HG03565 (cell line): ENCODE results near the gene MRM2.

Experiments
- ATAC-seq: cut with Tn5 transposase; IDR thresholded peaks from one replicate; pipeline ENCODE4 v1.9.1; 2021; ENCODE audit warnings: mild to moderate bottlenecking, moderate library complexity; ENCODE audit not compliant: unreplicated experiment

MRM2 gene

DNA sequence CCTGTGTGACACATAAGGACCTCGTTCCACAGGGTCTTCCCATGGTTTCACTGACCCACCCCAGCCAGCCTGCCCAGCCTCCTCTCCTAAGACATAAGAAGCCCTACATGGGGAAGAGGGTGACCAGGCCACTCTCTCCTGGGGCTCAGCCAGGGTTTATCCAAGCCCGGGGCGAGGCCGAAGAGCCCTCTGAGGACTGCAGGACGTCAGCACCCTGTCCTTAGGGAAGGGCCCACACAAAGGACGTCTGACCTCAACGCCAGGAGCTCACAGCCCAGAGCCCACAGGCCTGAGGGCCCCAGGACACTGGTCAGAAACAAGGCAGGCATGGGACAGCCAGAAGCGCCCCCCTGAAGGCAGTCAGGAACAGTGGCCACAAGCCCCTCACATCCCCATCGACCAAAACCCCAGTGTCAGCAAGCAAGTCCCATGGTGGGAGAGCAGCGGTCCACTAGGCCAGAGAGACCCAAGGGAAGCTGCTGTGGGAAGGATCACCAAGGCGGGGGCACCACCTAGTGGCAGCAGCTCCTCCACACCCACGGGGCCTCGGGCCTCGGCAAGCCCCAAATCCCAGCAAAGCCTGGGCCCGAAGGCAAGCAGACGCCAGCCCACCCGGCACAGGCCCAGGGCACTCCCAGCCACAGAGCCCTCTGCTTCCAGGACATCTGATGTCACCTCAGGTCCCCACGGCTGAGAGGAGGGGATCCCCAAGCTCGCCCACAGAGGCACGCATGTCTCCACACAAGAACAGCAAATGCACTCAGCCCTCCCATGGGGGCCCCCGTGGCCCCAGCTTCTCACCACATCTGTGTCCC lies 32.7 kb downstream of the MRM2 start:
- no peak for ATAC-seq

- no peak for ATAC-seq
These were observed 33.3 kb downstream of the MRM2 start for GRCh38 chr7:2208712-2209111.

- ATAC-seq, result no peak
These were observed 36.8 kb downstream of the MRM2 start for GRCh38 chr7:2205036-2205780.

GRCh38 chr7:2204446-2204845 lies 37.6 kb downstream of the MRM2 start:
- ATAC-seq, result no peak

DNA sequence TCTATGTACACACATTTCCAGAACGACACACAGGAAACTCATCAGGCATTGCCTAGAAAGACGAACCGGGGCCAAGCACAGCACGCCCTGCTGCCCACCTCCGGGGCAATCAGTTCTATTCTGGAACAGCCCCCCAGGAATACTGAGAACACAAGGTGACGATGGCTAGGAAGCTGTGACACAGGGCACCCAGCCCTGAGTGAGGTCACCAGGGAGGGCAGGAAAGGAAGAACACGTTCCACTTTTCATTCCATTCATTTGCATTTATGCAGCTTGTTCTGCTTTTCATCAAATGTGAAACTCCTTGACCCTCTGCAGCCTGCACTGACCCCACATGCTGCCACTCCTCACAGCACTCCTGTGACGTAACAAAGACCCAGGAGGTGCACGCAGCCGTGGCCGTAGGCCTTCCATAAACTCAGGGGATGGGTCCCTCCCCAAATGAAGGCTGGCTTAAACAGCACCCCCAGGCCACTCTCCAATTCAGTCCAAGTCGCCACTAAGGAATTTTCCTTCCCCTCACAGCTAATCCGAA lies 38.2 kb downstream of the MRM2 start:
- ATAC-seq, result no peak

DNA sequence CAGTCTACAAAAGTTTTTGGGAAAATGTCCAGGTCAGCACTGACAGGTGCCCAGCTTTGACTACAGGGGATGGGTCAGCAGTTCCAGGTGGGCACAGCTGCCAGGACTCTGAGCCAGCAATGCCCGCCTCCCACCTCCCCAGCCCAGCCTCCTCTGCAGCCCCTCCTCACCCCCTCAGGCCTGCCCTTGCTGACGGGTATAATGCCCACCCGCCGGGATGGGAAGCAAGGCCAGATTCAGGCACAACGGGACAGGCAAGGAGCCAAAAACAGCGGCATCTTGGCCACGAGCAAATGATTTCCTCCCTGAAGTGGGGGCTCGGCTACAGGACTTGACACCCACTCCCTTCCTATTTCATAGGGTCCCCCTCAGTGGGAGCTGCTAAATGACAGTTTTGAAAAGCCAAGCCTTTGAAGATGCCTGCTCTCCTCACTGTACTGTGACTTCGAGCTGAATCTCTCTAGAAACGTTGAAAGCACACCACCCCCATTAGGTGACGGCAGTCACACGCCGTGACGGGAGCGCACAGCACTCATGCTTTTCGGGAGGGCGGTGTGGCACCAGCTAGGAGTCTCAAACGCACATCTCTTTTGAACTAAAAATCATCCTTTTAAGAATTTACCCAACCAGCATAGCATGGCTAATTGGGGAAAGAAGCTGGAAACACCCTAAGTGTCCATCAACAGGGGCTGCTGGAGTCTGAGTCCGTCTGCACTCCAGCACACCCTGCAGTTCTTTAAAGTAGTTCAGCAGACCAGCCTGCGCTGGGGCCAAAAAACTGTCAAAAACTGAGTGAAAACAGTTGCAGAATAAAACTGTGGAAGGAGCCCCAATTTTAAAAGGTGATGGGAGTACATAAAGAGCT lies 38.9 kb downstream of the MRM2 start:
- no peak for ATAC-seq

GRCh38 chr7:2202361-2202761 lies 39.6 kb downstream of the MRM2 start:
- no peak for ATAC-seq

DNA sequence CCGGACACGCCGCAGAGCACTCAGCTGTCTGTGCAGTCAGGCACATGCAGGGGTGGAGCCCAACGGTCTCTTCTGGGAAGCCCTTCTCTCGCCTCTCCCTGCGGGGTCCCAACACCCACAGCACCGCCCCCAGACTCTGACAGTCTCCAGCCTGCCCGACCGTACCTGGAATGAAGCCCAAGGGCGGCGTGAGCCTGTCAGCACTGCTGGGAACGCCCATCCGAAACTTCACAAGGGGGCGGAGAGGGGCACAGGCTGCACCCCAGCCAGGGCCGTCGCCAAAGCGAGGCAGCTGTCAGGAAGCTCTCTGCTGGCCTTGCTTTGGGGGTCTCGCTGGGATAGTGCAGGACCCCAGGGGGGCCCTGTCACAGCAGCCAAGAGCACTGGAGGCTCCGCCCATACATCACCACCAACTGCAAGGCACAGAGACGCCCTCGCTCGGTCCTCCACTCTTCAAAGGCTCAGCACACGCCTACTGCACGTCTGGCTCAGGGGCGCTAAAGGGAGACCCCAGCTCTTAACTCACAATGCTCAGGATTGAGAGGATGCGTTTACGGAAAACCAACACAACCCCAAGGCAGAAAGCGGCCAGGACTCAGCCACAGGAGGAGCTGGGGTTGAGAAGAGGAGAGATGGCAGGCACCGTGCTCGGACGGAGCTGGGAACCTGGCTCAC lies 40.2 kb downstream of the MRM2 start:
- ATAC-seq, result no peak

DNA sequence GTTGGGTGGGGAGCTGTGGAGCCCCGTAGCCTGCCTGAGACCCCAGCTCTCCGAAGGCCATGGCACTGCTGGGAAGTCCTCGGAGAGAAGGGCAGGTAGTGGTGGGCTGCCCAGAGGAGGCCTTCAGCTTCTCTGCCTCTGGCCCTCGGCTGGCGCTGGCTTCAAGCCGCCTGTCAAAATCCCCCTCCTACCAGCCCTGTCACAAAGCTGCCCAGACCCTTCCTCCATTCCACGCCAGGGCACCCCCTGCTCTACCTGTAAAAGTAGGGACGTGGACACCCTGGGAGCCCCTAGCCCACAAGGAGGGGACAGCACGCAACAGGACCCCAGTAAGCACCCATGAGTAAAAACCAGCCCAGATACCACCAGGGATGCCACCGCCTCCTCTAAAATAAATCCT lies 40.9 kb downstream of the MRM2 start:
- no peak for ATAC-seq

DNA sequence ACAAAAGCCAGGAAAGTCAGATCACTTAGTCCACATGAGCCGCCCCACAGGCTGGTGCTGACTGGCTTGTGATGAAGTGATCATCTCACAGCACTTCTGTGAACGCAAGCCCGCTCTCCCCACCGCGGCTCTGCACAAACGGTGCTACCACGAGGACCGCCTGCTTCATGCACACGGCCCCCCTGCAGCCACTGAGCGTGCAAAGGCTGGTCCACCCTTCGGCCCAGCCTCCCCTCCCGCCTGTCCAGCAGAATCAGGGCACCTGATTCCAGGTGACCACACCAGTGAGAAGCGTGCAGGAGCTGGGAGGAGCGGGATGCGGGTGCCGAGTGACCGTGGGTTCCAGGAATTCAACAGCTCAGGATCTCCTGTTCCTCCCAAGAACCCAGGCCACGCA lies 41.4 kb downstream of the MRM2 start:
- ATAC-seq, result no peak

- no peak for ATAC-seq
These were observed 41.9 kb downstream of the MRM2 start for GRCh38 chr7:2199956-2200583.

DNA sequence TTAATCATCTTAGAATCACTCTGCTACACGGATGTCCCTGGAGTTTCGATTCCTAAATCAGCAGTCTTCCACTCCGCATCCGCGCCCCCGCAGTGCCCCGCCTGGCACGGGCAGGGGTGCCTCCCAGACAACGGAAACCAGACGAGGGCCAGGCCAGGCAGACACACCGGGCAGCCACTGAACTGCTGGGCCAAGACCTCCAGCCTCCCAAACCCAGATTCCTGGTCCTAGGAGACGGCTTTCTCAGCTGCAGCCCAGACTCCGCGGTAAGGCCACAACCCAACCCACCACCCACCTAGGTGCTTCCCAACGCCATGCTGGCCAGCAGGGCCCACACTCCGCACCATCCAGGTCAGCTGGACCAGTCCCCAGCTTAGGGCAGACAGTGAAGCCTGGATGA lies 42.5 kb downstream of the MRM2 start:
- no peak for ATAC-seq

DNA sequence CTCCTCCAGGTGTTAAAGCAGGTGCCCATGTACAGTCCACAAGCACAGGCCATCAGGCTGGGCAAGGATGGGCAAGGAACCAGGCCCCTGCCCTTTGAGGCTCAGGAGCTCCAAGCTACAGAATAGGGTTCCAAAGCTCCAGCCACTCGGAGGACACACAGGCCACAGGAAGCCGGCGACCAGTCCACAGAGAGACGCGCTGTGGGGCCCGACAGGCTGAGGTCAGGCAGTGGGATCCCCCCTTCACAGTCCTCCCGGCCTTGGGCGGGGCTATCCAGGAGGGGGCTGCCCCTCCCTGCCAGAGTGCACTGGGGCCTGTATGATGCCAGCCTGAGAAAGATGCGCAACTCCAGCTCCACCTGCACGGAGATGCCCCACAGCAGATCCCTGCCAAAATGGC lies 43.2 kb downstream of the MRM2 start:
- no peak for ATAC-seq

GRCh38 chr7:2198206-2198605 lies 43.8 kb downstream of the MRM2 start:
- no peak for ATAC-seq

DNA sequence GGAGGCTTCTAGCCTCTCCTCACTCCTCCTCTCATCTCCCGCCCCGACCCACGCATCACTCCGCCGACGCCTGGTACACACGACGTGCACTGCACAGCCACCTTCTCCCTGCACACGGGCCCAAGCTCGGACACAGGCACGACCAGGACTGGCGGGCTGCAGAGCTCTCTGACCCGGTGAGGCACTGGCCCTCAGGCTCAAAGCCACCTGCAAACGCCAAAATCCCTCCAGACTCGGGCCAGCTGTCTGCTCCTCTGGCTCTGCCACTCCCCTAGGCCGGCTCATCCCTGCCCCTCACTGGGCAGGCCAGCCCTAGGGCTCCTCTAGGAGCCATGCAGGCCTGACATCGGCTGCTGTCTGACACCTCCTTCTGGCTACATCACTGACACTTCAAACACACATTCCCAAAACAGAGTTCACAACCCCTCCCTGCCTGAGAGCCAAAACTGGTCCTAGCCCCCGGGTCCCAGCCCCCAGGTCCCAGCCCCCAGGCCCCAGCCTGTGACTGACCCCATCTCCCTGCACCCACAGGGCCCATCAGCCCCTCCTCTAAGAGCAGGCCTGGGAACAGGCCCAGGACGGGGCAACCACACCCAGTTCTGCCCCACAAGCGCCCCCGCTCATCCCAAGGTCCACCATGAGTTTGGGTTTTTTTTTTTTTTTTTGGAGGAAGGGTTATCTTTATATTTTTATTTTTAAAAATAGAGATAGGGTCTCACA lies 44.4 kb downstream of the MRM2 start:
- ATAC-seq, result no peak

DNA sequence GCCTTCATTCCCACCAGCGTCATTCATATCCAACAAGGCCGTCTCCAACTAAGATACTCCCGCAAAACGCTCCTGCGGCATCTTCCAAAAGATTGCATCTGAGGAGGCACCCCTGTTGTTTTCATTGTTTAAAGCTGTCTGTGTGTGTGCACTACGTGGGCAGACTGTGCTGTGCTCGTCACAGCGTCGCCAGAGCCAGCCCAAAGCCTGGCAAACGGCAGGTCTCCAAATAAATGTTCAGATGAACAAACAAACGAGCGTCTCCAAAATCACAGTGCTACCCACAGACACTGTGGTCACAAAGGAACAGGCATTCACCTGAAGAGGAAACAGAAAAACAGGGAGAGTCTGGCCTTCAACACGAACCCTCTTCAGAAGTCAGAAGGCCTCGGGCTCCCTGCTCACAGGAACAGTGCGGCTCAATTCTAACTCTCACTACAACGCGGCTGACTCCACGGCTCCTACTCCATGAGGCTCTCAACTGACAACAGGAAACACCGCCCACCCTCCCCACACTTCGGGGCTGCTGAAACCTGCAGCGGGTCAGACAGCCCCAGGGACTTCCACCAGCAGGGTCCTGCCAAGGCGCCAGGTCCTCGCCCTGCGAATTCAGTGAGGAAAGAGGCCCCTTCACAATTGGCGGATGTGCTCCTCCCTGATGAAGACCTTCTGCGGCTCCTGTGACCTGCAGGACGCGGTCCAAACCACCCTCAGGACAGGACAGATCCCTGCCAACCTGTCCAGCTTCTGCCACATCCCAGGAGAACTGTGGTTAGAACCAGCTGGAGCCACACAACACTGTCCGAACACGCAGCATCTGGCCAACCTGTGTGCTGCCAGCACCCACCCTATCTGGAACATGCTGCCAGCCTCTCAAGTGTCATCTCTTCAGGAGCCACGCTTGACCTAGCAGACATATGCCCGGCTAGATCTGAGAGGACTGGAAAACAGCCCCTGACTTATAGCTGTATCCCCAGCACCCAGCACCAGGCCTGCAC lies 45.3 kb downstream of the MRM2 start:
- no peak for ATAC-seq

DNA sequence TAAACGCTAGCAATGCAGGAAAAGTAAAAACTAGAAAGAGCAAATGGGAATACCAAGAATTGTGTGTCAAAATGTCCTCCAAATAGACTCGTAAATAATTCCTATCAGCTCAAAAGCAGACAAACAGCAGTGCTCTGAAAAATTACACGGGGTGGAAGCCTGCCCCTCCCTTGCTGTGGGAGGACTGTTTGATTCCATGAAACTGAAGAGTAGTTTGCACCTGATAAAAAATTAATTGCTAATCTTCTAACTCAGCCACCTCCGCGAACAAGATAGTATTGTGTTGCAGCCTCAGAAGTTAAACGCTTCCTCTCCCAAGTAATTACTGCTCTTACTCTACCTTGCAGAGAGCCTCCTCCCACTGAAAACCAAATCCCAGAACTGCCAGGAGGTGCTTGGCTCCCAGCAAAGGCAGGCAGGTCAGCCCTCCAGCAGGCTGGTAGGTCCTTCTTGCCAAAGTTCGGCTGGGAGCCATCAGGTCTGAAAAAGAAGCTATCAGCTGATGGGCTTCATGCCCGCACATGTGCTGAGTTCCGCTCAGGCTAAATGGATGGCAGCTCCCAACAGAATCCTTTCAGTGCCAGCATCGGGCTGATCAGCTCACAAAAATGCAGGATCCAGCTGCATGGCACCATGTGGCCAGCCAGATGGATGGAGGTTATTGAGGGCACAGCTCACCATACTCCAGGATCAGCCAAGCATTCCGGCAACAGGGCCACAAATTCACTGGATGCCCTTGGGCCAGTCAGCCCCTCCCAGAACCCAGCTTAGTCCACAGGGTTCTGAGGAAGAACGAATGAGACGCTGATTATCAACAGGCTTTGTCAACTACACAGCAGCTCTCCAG lies 46.4 kb downstream of the MRM2 start:
- no peak for ATAC-seq
